GM23338 (cell line): ENCODE results near the gene SEMA4C.

Experiments used
- CREB1 ChIP-seq: fragments of 250-450 bp; sonication (Bioruptor Pico); IDR thresholded peaks from 2 replicates; pipeline ENCODE4 v1.5.0; 2020; ENCODE audit warnings: low read depth, mild to moderate bottlenecking, moderate library complexity
- EZH2 ChIP-seq: fragments of 200-600 bp; sonication (generic); IDR thresholded peaks from one replicate; pipeline ENCODE4 v1.8.0; 2017; ENCODE audit warnings: antibody characterized with exemption, mild to moderate bottlenecking, low read depth; ENCODE audit not compliant: unreplicated experiment
- EZH2phosphoT487 ChIP-seq: fragments of 200-600 bp; sonication (generic); IDR thresholded peaks from one replicate; pipeline ENCODE4 v1.8.1; 2018; ENCODE audit warnings: antibody characterized with exemption; ENCODE audit not compliant: unreplicated experiment
- JUNB ChIP-seq: IDR thresholded peaks from one replicate; pipeline ENCODE4 v1.6.1; 2016; ENCODE audit warnings: antibody characterized with exemption; ENCODE audit not compliant: unreplicated experiment
- POLR2AphosphoS5 ChIP-seq: IDR thresholded peaks from 2 replicates; pipeline ENCODE4 v1.6.1; 2016; ENCODE audit warnings: antibody characterized with exemption, low read depth
- STAT1 ChIP-seq: IDR thresholded peaks from one replicate; pipeline ENCODE4 v1.6.1; 2016; ENCODE audit warnings: antibody characterized with exemption; ENCODE audit not compliant: unreplicated experiment
- TF ChIP-seq, protein P1 (sequence below), 2 experiments: fragments of 200-600 bp in 1 of 2; sonication (generic) in 1 of 2; conservative IDR thresholded peaks; 2 replicates each; pipeline versions ENCODE4 v1.5.1 to v1.6.1; 2016 to 2017; ENCODE audit warnings: antibody characterized with exemption in 2 of 2, low read depth in 2 of 2, mild to moderate bottlenecking in 2 of 2, moderate library complexity in 1 of 2
- TF ChIP-seq, protein P2 (sequence below): IDR thresholded peaks from one replicate; pipeline ENCODE4 v1.6.1; 2018; ENCODE audit warnings: antibody characterized with exemption; ENCODE audit not compliant: unreplicated experiment
- TF ChIP-seq, protein P3 (sequence below): IDR thresholded peaks from 2 replicates; pipeline ENCODE4 v1.6.1; 2016; ENCODE audit warnings: antibody characterized with exemption

DNA sequence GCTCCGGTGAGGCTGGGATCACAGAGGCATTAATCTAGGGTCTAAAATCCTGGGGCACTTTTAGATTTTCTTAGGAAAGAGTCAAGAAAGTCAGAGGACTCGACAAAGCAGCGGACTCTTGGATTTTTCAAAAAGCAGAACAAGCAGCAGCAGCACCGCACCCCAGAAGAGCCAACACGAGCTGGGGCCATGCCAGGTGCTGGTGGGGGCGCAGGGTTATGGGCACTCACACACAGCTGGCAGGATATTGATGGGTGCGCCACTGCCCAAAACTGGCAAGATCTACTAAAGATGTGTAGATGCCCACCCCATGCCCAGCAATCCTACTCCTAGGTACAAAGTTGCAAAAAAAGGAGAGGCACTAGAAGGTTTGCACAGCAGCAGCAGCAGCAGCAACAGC, 33.9 kb upstream of the SEMA4C start:
- TF ChIP-seq POLR2AphosphoS5: no peak
- no peak for TF ChIP-seq EZH2
- TF ChIP-seq, protein P1, sequence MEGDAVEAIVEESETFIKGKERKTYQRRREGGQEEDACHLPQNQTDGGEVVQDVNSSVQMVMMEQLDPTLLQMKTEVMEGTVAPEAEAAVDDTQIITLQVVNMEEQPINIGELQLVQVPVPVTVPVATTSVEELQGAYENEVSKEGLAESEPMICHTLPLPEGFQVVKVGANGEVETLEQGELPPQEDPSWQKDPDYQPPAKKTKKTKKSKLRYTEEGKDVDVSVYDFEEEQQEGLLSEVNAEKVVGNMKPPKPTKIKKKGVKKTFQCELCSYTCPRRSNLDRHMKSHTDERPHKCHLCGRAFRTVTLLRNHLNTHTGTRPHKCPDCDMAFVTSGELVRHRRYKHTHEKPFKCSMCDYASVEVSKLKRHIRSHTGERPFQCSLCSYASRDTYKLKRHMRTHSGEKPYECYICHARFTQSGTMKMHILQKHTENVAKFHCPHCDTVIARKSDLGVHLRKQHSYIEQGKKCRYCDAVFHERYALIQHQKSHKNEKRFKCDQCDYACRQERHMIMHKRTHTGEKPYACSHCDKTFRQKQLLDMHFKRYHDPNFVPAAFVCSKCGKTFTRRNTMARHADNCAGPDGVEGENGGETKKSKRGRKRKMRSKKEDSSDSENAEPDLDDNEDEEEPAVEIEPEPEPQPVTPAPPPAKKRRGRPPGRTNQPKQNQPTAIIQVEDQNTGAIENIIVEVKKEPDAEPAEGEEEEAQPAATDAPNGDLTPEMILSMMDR (conservative IDR thresholded peaks at IDR 0.05; ENCODE audit: low read depth in 2 of 2): no peak
- TF ChIP-seq EZH2phosphoT487: no peak
- TF ChIP-seq, protein P2, sequence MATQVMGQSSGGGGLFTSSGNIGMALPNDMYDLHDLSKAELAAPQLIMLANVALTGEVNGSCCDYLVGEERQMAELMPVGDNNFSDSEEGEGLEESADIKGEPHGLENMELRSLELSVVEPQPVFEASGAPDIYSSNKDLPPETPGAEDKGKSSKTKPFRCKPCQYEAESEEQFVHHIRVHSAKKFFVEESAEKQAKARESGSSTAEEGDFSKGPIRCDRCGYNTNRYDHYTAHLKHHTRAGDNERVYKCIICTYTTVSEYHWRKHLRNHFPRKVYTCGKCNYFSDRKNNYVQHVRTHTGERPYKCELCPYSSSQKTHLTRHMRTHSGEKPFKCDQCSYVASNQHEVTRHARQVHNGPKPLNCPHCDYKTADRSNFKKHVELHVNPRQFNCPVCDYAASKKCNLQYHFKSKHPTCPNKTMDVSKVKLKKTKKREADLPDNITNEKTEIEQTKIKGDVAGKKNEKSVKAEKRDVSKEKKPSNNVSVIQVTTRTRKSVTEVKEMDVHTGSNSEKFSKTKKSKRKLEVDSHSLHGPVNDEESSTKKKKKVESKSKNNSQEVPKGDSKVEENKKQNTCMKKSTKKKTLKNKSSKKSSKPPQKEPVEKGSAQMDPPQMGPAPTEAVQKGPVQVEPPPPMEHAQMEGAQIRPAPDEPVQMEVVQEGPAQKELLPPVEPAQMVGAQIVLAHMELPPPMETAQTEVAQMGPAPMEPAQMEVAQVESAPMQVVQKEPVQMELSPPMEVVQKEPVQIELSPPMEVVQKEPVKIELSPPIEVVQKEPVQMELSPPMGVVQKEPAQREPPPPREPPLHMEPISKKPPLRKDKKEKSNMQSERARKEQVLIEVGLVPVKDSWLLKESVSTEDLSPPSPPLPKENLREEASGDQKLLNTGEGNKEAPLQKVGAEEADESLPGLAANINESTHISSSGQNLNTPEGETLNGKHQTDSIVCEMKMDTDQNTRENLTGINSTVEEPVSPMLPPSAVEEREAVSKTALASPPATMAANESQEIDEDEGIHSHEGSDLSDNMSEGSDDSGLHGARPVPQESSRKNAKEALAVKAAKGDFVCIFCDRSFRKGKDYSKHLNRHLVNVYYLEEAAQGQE: no peak
- TF ChIP-seq, protein P3, sequence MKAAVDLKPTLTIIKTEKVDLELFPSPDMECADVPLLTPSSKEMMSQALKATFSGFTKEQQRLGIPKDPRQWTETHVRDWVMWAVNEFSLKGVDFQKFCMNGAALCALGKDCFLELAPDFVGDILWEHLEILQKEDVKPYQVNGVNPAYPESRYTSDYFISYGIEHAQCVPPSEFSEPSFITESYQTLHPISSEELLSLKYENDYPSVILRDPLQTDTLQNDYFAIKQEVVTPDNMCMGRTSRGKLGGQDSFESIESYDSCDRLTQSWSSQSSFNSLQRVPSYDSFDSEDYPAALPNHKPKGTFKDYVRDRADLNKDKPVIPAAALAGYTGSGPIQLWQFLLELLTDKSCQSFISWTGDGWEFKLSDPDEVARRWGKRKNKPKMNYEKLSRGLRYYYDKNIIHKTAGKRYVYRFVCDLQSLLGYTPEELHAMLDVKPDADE: no peak
- TF ChIP-seq STAT1: no peak
- no peak for TF ChIP-seq CREB1 (CRISPR knock-in tag)
- TF ChIP-seq JUNB: no peak
